Measurements from ENCODE around the gene HLA-DQB2. TPM values are rescaled to one million over a fixed set of nuclear protein-coding genes. Genes with fewer than 3 reads are reported as not detected.

The HLA-DQB2 gene
- total and polyA plus RNA-seq, 10 of the 15 experiments (the other 5 are each of a cell fraction or from before 2014, with no cell fraction given), result 0.28 to 27.1 (median 8.0) TPM

GRCh38 chr6:32774426-32774825 lies 11.1 kb upstream of the HLA-DQB2 start:
- intact Hi-C loops (cut with micrococcal nuclease; ENCODE audit: unreplicated experiment) (no loop called here), in situ Hi-C loops (cut with MboI) (no loop called here)
- Histone ChIP-seq H3K27me3 (replicated peaks in 1 of 2; ENCODE audit: control insufficient read depth in 2 of 2, insufficient read depth in 2 of 2, low read length in 1 of 2) (peaks cover 0 to 2% of the 10 kb centered on the region in 2 experiments; a peak in 1 of 4 replicates), H2AFZ (ENCODE audit: control insufficient read depth, low read depth, low read length) (no peak overlapping the region), H3K9me3 (replicated peaks; ENCODE audit: control insufficient read depth, insufficient read depth, low read length) (no peaks in the 10 kb centered on the region), H3K4me1 (ENCODE audit: control insufficient read depth, insufficient read depth, low read length) (no peaks in the 10 kb centered on the region), H3K27ac (ENCODE audit: control insufficient read depth, insufficient read depth) (no peak overlapping the region), H3K36me3 (ENCODE audit: control insufficient read depth in 2 of 2, insufficient read depth in 2 of 2, low read length in 1 of 2) (no peaks in the 10 kb centered on the region), H4K20me1 (ENCODE audit: control insufficient read depth, insufficient read depth) (no peaks in the 10 kb centered on the region), H3K4me3 (no peak overlapping the region), H3K79me2 (ENCODE audit: control insufficient read depth, insufficient read depth, low read length) (no peaks in the 10 kb centered on the region), H3K4me2 (ENCODE audit: control insufficient read depth, insufficient read depth) (no peak overlapping the region), H3K9ac (ENCODE audit: control insufficient read depth, insufficient read depth, low read length) (no peak overlapping the region)
- ChIA-PET CTCF (interaction anchor here (1.1 kb wide), 1 partner anchor 10 kb away, joined by 3 read pairs; no protein-coding TSS in a partner anchor), RAD21 (ENCODE audit: unreplicated experiment) (no interaction called here), SMC1A (ENCODE audit: uncharacterized antibody, unreplicated experiment) (interaction anchor here (0.8 to 1.7 kb wide), 3 partner anchors 10 to 360 kb away, joined by 3 read pairs; no protein-coding TSS in a partner anchor), POLR2A (no interaction called here)
- WGBS (ENCODE audit: insufficient coverage, insufficient replicate concordance, low lambda C conversion rate, missing lambda C conversion rate), result 46% methylated on average over 1 of the region's 1 CpG
- no TSS peak for BruUV-seq (replicated peaks)
- ATAC-seq, result peak; percentile 49; the same call in 2 of the 3 replicates
- no peak for DNase-seq (ENCODE audit: low read depth, low spot score)
- no peak for TF ChIP-seq POLR2AphosphoS2 (IDR thresholded peaks at IDR 0.05; ENCODE audit: low read depth, low read length)
- no peak for TF ChIP-seq BACH1 (IDR thresholded peaks at IDR 0.05; ENCODE audit: borderline replicate concordance)
- TF ChIP-seq NRF1 (conservative IDR thresholded peaks at IDR 0.05; ENCODE audit: low read depth, low read length), result no peak
- TF ChIP-seq SIX5 (IDR thresholded peaks at IDR 0.05; ENCODE audit: low read depth, low read length, severe bottlenecking), result no peak
- TF ChIP-seq PAX5 (IDR thresholded peaks at IDR 0.05; ENCODE audit: borderline replicate concordance, low read depth, low read length), result no peak
- no peak for TF ChIP-seq MXI1 (IDR thresholded peaks at IDR 0.05; ENCODE audit: low read depth, low read length)
- no peak for TF ChIP-seq TAF1 (IDR thresholded peaks at IDR 0.05; ENCODE audit: borderline replicate concordance, low read depth, low read length)
- no peak for TF ChIP-seq YY1 (IDR thresholded peaks at IDR 0.05; ENCODE audit: low read depth, low read length)
- TF ChIP-seq TCF12 (IDR thresholded peaks at IDR 0.05; ENCODE audit: low read depth, low read length), result no peak
- FAIRE-seq, result no peak

- ChIA-PET RAD21 (ENCODE audit: unreplicated experiment) (no interaction called here), CTCF (no interaction called here), SMC1A (ENCODE audit: uncharacterized antibody, unreplicated experiment) (interaction anchor here (1.6 kb wide), 1 partner anchor 14 kb away, joined by 3 read pairs; no protein-coding TSS in a partner anchor), POLR2A (no interaction called here)
- Histone ChIP-seq H3K4me2 (ENCODE audit: control insufficient read depth, insufficient read depth) (no peak overlapping the region), H4K20me1 (ENCODE audit: control insufficient read depth, insufficient read depth) (no peaks in the 10 kb centered on the region), H3K79me2 (ENCODE audit: control insufficient read depth, insufficient read depth, low read length) (no peaks in the 10 kb centered on the region), H3K4me3 (no peak overlapping the region), H3K4me1 (ENCODE audit: control insufficient read depth, insufficient read depth, low read length) (no peaks in the 10 kb centered on the region), H3K27ac (ENCODE audit: control insufficient read depth, insufficient read depth) (no peak overlapping the region), H3K9me3 (replicated peaks; ENCODE audit: control insufficient read depth, insufficient read depth, low read length) (no peaks in the 10 kb centered on the region), H2AFZ (ENCODE audit: control insufficient read depth, low read depth, low read length) (no peak overlapping the region), H3K9ac (ENCODE audit: control insufficient read depth, insufficient read depth, low read length) (no peak overlapping the region), H3K27me3 (replicated peaks in 1 of 2; ENCODE audit: control insufficient read depth in 2 of 2, insufficient read depth in 2 of 2, low read length in 1 of 2) (peaks cover 0 to 3% of the 10 kb centered on the region in 2 experiments; a peak in 1 of 4 replicates), H3K36me3 (ENCODE audit: control insufficient read depth in 2 of 2, insufficient read depth in 2 of 2, low read length in 1 of 2) (no peaks in the 10 kb centered on the region)
- ATAC-seq (no peak), DNase-seq (ENCODE audit: low read depth, low spot score) (no peak), FAIRE-seq (no peak)
- WGBS (ENCODE audit: insufficient coverage, insufficient replicate concordance, low lambda C conversion rate, missing lambda C conversion rate), result 9% methylated on average over 1 of the region's 1 CpG
- in situ Hi-C loops (cut with MboI) (no loop called here), intact Hi-C loops (cut with micrococcal nuclease; ENCODE audit: unreplicated experiment) (no loop called here)
- no TSS peak for BruUV-seq (replicated peaks)
- TF ChIP-seq NR2C1 (IDR thresholded peaks at IDR 0.05) (no peak), TCF7 (IDR thresholded peaks at IDR 0.05; ENCODE audit: borderline replicate concordance) (no peak), IRF5 (IDR thresholded peaks at IDR 0.05; ENCODE audit: borderline replicate concordance) (no peak), DPF2 (IDR thresholded peaks at IDR 0.05) (no peak), SMAD1 (IDR thresholded peaks at IDR 0.05; ENCODE audit: low read depth, partially characterized antibody) (no peak), ZNF274 (IDR thresholded peaks at IDR 0.05; ENCODE audit: insufficient read depth, insufficient read length) (no peak), FOXM1 (IDR thresholded peaks at IDR 0.05; ENCODE audit: low read depth, low read length) (no peak), ETV6 (conservative IDR thresholded peaks at IDR 0.05 in 1 of 2, IDR thresholded peaks at IDR 0.05 in 1 of 2; ENCODE audit: borderline replicate concordance in 1 of 2, low read depth in 1 of 2) (no peak)
- TF ChIP-seq, protein P1, sequence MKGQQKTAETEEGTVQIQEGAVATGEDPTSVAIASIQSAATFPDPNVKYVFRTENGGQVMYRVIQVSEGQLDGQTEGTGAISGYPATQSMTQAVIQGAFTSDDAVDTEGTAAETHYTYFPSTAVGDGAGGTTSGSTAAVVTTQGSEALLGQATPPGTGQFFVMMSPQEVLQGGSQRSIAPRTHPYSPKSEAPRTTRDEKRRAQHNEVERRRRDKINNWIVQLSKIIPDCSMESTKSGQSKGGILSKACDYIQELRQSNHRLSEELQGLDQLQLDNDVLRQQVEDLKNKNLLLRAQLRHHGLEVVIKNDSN (IDR thresholded peaks at IDR 0.05; ENCODE audit: borderline replicate concordance, extremely low read length, insufficient read depth, low read depth, low read length), result no peak
Measured at GRCh38 chr6:32772656-32773055, 9.3 kb upstream of the HLA-DQB2 start.

Data from GM12878 (cell line).